Choroid plexus epithelial cell (primary cell): ENCODE data around the gene HS6ST3.

Experiments
- DNase-seq: peaks from one replicate; pipeline ENCODE4 v3.0.0-alpha.2; 2010; ENCODE audit warnings: low read depth
- H3K4me3 ChIP-seq: 2 replicates; pipeline ENCODE4 v1.5.1; 2011; ENCODE audit warnings: low read depth, mild to moderate bottlenecking, control low read depth, low read length, moderate library complexity
- TF ChIP-seq, protein P1 (sequence below): conservative IDR thresholded peaks from 2 replicates; pipeline ENCODE4 v1.5.1; 2011; ENCODE audit warnings: low read depth, mild to moderate bottlenecking, control low read depth, inconsistent platforms, low read length, moderate library complexity

HS6ST3 gene

DNA sequence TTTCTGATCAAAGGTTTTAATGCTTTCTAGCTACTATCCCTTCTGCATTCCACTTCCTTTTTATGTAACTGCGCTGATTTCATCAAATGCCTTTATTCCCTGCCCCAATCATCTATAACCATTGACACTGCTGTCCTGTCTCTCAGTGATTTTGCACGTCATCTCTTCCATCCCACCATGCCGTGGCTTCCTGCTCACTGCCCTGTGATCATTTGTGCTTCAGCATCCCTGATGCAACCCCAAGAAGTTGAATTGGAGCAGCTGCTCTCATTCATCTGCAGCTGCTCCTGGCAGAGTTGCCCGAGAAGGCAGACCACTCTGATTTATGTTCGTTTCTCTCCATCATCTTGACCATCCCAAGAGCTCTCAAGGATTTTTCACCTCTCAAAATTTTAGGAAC lies 112.4 kb downstream of the HS6ST3 start:
- TF ChIP-seq, protein P1, sequence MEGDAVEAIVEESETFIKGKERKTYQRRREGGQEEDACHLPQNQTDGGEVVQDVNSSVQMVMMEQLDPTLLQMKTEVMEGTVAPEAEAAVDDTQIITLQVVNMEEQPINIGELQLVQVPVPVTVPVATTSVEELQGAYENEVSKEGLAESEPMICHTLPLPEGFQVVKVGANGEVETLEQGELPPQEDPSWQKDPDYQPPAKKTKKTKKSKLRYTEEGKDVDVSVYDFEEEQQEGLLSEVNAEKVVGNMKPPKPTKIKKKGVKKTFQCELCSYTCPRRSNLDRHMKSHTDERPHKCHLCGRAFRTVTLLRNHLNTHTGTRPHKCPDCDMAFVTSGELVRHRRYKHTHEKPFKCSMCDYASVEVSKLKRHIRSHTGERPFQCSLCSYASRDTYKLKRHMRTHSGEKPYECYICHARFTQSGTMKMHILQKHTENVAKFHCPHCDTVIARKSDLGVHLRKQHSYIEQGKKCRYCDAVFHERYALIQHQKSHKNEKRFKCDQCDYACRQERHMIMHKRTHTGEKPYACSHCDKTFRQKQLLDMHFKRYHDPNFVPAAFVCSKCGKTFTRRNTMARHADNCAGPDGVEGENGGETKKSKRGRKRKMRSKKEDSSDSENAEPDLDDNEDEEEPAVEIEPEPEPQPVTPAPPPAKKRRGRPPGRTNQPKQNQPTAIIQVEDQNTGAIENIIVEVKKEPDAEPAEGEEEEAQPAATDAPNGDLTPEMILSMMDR, result no peak
- no peak for DNase-seq
- H3K4me3 ChIP-seq, result no peak overlapping the region

DNA sequence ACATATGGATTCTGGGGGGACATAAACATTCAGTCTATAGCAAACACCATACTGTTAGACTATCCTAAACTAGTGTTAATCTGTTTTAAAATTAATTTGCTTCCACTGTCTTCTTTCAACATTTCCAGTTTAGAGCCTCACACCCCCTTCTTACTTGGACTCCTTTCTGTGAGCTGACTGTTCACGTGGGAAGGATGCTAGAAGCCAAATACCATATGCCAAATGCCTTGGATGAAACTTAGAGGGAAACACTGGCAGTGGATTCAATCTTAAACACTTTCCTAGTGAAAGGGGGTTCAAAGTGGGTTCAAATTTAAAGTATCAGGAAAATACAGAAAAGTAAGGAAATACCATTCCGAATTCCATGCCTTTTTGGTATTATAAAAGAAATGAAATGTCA lies 113.6 kb downstream of the HS6ST3 start:
- no peak for DNase-seq
- H3K4me3 ChIP-seq, result no peak overlapping the region
- TF ChIP-seq, protein P1, result no peak

GRCh38 chr13:96214824-96215445 lies 125.0 kb downstream of the HS6ST3 start:
- H3K4me3 ChIP-seq, result no peak overlapping the region
- TF ChIP-seq, protein P1, result no peak
- DNase-seq, result no peak

GRCh38 chr13:96216543-96216942 lies 126.6 kb downstream of the HS6ST3 start:
- no peak overlapping the region for H3K4me3 ChIP-seq
- no peak for DNase-seq
- TF ChIP-seq, protein P1, result no peak

- DNase-seq, result no peak
- no peak overlapping the region for H3K4me3 ChIP-seq
- TF ChIP-seq, protein P1, result no peak
Observed at GRCh38 chr13:96218475-96218874, 128.6 kb downstream of the HS6ST3 start.

DNA sequence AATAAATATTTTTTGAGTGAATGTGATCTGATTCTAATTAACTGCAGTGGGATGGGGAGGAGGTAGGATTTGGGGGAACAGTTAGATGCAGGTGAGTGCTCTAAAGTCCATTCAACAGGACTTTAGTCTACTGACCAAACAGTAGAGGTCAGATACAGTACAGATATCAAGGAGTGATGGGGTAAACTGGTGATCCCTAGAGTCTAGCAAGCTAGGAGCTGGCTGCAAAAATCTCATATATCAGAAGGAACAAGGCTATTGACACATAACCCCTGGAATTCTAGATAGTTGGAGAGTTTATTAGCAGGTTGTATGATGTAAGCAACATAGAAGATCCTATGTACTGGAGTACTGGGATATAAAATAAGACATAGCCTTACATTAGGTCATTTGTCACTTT lies 131.6 kb downstream of the HS6ST3 start:
- no peak for DNase-seq
- TF ChIP-seq, protein P1, result no peak
- no peak overlapping the region for H3K4me3 ChIP-seq

- DNase-seq, result no peak
- TF ChIP-seq, protein P1, result no peak
- no peak overlapping the region for H3K4me3 ChIP-seq
Observed at GRCh38 chr13:96223231-96223630, 133.3 kb downstream of the HS6ST3 start.
